ENCODE results near the gene FHOD3.
"Not testable (repeated sequence)": the region's sequence is repeated elsewhere in the genome, so short reads cannot be mapped to it uniquely, and the experiment has no call there.

Gene FHOD3

GRCh38 chr18:36706134-36706881 lies 408.8 kb downstream of the FHOD3 start:
- DNase-seq (ENCODE audit: low read depth in 2 of 2): no peak

GRCh38 chr18:36708366-36708765 lies 410.9 kb downstream of the FHOD3 start:
- DNase-seq (ENCODE audit: low read depth in 2 of 2): no peak

GRCh38 chr18:36709315-36709714 lies 411.8 kb downstream of the FHOD3 start:
- no peak for DNase-seq (ENCODE audit: low read depth in 2 of 2)

- DNase-seq (ENCODE audit: low read depth in 2 of 2): no peak
Observed at GRCh38 chr18:36711014-36711725, 413.7 kb downstream of the FHOD3 start.

GRCh38 chr18:36711813-36712444 lies 414.4 kb downstream of the FHOD3 start:
- DNase-seq (ENCODE audit: low read depth in 2 of 2): no peak

GRCh38 chr18:36714476-36714875 lies 417.0 kb downstream of the FHOD3 start:
- DNase-seq (ENCODE audit: low read depth in 2 of 2): no peak

- DNase-seq (ENCODE audit: low read depth in 2 of 2): no peak
Observed at GRCh38 chr18:36717422-36718110, 420.1 kb downstream of the FHOD3 start.

- no peak for DNase-seq (ENCODE audit: low read depth in 2 of 2)
Observed at GRCh38 chr18:36718705-36719328, 421.3 kb downstream of the FHOD3 start.

GRCh38 chr18:36719630-36720029 lies 422.1 kb downstream of the FHOD3 start:
- no peak for DNase-seq (ENCODE audit: low read depth in 2 of 2)

GRCh38 chr18:36721351-36721750 lies 423.8 kb downstream of the FHOD3 start:
- not testable (repeated sequence) for DNase-seq (ENCODE audit: low read depth in 2 of 2)

- no peak for DNase-seq (ENCODE audit: low read depth in 2 of 2)
Observed at GRCh38 chr18:36724169-36724568, 426.7 kb downstream of the FHOD3 start.

GRCh38 chr18:36724591-36725001 lies 427.1 kb downstream of the FHOD3 start:
- DNase-seq (ENCODE audit: low read depth in 2 of 2): no peak

- DNase-seq (ENCODE audit: low read depth in 2 of 2): no peak
Observed at GRCh38 chr18:36728345-36728744, 430.8 kb downstream of the FHOD3 start.

GRCh38 chr18:36729197-36729596 lies 431.7 kb downstream of the FHOD3 start:
- no peak for DNase-seq (ENCODE audit: low read depth in 2 of 2)

- no peak for DNase-seq (ENCODE audit: low read depth in 2 of 2)
Observed at GRCh38 chr18:36732264-36732663, 434.8 kb downstream of the FHOD3 start.

- DNase-seq (ENCODE audit: low read depth in 2 of 2): no peak
Observed at GRCh38 chr18:36733150-36733549, 435.6 kb downstream of the FHOD3 start.

- DNase-seq (ENCODE audit: low read depth in 2 of 2): no peak
Observed at GRCh38 chr18:36734596-36734995, 437.1 kb downstream of the FHOD3 start.

GRCh38 chr18:36735130-36735529 lies 437.6 kb downstream of the FHOD3 start:
- DNase-seq (ENCODE audit: low read depth in 2 of 2): no peak

- no peak for DNase-seq (ENCODE audit: low read depth in 2 of 2)
Observed at GRCh38 chr18:36736094-36736493, 438.6 kb downstream of the FHOD3 start.

- no peak for DNase-seq (ENCODE audit: low read depth in 2 of 2)
Observed at GRCh38 chr18:36737316-36737715, 439.8 kb downstream of the FHOD3 start.

GRCh38 chr18:36744261-36744876 lies 446.9 kb downstream of the FHOD3 start:
- DNase-seq (ENCODE audit: low read depth in 2 of 2): no peak
